AG04449 (cell line): Measurements from ENCODE around the gene BIK.

Experiments used
- CTCF ChIA-PET: fragments of 350-600 bp; formaldehyde crosslinking; extraction: SDS; loops from one replicate; lab custom pipeline; 2021; ENCODE audit warnings: antibody characterized with exemption; lab: Yijun Ruan, JAX
- POLR2A ChIA-PET: fragments of 400-600, 350-600 bp; formaldehyde crosslinking; extraction: SDS; loops from one replicate; lab custom pipeline; 2020; ENCODE audit warnings: antibody characterized with exemption, inconsistent platforms; lab: Yijun Ruan, JAX
- DNase-seq: peaks from one replicate; pipeline ENCODE4 v3.0.0-alpha.2; 2010; ENCODE audit warnings: low read depth, low spot score
- H3K4me3 ChIP-seq: 2 replicates; pipeline ENCODE4 v1.5.1; 2011; ENCODE audit warnings: low read depth, mild to moderate bottlenecking, control low read depth, low read length
- TF ChIP-seq, protein P1 (sequence below): IDR thresholded peaks from one replicate; pipeline ENCODE4 v1.5.1; 2011; ENCODE audit warnings: mild to moderate bottlenecking, moderate library complexity, low read length, control low read depth, inconsistent platforms; ENCODE audit not compliant: insufficient read depth; ENCODE audit errors: missing control alignments

The BIK gene

GRCh38 chr22:43157874-43158546, 47.5 kb downstream of the BIK start:
- ChIA-PET POLR2A (no interaction called here), CTCF (interaction anchor here (1.8 kb wide), 1 partner anchor 10 kb away, joined by 5 read pairs; no protein-coding TSS in a partner anchor)
- no peak overlapping the region for H3K4me3 ChIP-seq
- TF ChIP-seq, protein P1, sequence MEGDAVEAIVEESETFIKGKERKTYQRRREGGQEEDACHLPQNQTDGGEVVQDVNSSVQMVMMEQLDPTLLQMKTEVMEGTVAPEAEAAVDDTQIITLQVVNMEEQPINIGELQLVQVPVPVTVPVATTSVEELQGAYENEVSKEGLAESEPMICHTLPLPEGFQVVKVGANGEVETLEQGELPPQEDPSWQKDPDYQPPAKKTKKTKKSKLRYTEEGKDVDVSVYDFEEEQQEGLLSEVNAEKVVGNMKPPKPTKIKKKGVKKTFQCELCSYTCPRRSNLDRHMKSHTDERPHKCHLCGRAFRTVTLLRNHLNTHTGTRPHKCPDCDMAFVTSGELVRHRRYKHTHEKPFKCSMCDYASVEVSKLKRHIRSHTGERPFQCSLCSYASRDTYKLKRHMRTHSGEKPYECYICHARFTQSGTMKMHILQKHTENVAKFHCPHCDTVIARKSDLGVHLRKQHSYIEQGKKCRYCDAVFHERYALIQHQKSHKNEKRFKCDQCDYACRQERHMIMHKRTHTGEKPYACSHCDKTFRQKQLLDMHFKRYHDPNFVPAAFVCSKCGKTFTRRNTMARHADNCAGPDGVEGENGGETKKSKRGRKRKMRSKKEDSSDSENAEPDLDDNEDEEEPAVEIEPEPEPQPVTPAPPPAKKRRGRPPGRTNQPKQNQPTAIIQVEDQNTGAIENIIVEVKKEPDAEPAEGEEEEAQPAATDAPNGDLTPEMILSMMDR: no peak
- no peak for DNase-seq

GRCh38 chr22:43158778-43159483, 48.4 kb downstream of the BIK start:
- ChIA-PET POLR2A (no interaction called here), CTCF (interaction anchor here (1.8 kb wide), 1 partner anchor 9 kb away, joined by 5 read pairs; no protein-coding TSS in a partner anchor)
- no peak overlapping the region for H3K4me3 ChIP-seq
- TF ChIP-seq, protein P1: no peak
- no peak for DNase-seq

- ChIA-PET CTCF (no interaction called here), POLR2A (no interaction called here)
- DNase-seq: no peak
- TF ChIP-seq, protein P1: peak; percentile 26
- H3K4me3 ChIP-seq: no peak overlapping the region
Measured at GRCh38 chr22:43159484-43160178, 49.1 kb downstream of the BIK start.

- H3K4me3 ChIP-seq: no peak overlapping the region
- TF ChIP-seq, protein P1: no peak
- no peak for DNase-seq
- POLR2A ChIA-PET: no interaction called here
- CTCF ChIA-PET: no interaction called here
Measured at GRCh38 chr22:43160497-43161126, 50.1 kb downstream of the BIK start.

DNA sequence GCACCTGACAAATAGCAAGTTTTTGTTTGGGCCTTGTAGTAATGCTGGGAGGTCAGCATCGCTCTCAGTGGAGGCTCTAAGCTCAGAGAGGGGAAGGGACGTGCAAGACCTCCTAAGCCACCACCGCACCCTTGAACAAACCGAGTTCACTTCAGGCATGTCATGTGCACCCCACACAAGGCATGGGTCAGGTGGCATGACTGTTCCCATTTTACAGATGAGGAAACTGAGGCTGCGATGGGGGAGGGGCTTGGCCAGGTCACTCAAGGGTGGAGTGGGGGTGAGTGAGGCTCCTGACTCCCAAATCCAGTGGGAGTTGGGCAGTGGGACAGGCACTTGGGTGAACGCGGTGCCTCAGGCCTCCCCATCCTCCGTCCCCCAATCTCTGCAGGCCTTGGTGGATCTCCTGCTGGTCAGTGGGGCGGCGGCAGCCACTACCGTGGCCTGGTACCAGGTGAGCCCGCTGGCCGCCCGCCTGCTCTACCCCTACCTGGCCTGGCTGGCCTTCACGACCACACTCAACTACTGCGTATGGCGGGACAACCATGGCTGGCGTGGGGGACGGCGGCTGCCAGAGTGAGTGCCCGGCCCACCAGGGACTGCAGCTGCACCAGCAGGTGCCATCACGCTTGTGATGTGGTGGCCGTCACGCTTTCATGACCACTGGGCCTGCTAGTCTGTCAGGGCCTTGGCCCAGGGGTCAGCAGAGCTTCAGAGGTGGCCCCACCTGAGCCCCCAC, 52.0 kb downstream of the BIK start:
- DNase-seq: no peak
- ChIA-PET POLR2A (no interaction called here), CTCF (no interaction called here)
- no peak overlapping the region for H3K4me3 ChIP-seq
- TF ChIP-seq, protein P1: no peak
